ENCODE data around the gene PARP3.

PARP3 gene

DNA sequence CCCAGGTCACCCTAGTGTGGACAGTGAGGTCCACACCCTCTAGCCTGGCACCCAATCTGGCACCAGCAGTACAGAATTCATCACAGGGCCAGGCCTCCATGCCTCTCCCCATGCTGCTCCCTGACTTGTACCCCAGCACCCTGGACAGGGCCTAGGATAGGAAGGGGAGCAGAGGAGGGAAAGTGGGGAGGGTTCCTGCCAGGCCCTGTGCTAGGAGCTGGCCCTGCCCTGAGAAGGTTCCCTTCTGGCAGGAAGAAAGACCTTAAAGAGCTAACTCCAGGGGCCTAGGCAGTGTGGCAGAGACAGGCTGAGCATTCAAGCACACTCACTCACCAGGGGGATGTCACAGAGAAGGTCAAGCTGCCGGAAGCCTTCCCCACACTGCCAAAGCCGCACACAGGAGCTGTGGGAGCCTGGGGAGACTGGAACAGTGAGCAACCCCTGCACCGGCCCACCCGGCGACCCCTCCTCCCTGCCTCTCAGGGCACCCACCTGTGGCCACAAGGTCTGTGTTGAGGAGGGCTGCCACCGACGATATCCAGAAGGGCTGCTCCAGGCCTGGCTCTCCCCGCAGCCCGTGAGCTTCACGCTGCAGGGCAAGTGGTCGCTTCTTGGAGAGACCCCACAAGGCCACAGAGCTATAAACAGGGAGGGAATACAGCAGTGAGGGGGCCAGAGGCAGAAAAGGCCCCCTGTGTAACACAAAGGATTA lies 7.9 kb upstream of the PARP3 start:
- DNase-seq = no peak

DNA sequence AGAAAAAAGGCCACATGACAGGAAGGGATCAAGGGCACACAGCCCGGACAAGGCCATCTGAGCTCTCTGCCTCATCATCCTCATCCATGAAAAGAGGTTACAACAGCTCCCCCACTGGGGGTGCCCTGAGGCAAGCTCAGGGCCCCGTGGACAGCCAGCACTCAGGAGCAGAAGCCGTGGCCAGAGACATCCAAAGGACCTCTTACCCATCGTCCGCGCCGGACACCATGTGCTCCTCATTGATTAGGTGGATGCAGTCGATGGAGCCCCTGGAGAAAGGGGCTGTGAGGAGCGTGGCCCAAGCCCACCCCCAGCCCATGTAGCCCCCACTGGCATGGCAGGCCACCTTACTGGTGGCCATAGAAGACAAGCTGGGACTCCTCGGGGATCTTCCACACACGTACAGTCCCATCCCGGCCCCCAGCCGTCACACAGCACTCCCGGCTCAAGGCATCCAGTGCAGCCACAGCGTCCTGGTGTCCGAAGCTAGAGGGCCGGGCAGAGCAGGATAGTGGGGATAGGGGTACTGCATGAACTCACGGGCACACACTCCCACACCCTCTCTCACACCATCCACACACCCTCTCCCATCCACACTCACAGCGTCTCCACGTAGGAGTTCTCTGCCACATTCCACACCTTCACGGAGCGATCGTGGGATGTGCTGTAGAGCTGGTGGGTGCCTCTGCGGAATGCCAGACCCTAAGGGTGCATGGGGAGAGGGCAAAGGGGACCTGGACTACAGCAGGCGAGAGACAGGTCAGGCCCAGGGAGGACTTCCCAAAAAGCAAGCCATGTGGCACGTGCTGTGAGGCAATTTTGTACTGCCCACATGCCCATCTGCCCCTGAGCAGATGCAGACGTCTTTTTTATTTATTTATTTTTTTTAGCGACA lies 6.9 kb upstream of the PARP3 start:
- DNase-seq = no peak

DNA sequence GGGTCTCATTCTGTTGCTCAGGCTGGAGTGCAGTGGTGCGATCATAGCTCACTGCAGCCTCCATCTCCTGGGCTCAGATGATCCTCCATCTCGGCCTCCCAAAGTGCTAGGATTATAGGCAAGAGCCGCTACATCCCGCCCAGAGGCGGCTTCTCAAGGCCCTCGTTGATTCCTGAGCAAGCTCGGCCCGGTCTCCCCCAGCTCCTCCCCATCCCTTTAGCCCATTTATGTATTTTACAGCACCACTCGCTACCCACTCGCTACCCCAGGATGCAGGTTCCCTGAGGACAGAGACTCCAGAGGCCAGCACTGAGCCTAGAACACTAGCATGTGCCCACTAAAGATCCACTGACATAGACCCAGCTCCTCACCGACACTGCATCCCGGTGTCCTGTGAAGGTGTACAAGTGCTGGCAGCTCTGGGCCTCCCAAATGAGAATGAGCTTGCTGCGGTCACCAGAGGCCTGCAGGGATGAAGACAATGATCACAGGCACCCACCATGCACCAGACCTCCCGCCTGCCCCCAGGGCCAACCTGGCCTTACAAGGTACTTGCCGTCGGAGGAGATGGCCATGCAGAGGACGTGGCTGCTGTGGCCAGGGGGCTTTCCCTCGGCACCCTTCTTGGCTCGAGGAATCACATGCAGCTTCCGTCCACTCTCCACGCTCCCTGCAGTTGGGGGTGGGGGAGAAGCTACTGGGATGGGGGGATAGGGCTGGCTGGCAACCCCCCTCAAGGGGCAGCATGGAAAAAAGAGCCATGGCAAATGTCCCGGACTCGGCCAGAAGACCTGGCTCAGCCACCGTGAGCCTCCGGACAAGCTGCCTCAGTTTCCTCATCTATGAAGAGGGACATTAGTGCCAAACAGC lies 6.0 kb upstream of the PARP3 start:
- no peak for DNase-seq

DNA sequence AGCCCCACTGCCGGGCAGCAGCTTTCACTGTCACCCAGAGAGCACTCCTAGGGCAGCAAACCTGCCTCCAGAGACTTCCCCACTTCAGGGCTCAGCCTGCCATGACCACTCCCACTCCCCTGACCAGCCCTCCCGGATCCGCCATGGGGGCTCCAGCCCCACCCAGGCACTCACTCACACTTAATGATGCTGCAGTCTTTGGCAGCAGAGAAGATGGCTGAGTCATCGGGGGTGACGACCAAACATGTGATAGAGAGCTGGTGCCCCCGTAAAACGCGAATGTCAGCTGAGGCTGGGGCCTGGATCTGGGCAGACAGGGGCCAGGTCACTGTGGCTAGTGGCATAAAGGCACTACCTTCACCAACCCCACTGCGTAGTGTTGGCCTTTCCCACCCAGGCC lies 5.1 kb upstream of the PARP3 start:
- no peak for DNase-seq

GRCh38 chr3:51937611-51938450 lies 4.3 kb upstream of the PARP3 start:
- DNase-seq = no peak

- no peak for DNase-seq
These were observed 3.3 kb upstream of the PARP3 start for GRCh38 chr3:51938780-51939425.

- no peak for DNase-seq
These were observed 1.3 kb upstream of the PARP3 start for GRCh38 chr3:51940648-51941462.

DNA sequence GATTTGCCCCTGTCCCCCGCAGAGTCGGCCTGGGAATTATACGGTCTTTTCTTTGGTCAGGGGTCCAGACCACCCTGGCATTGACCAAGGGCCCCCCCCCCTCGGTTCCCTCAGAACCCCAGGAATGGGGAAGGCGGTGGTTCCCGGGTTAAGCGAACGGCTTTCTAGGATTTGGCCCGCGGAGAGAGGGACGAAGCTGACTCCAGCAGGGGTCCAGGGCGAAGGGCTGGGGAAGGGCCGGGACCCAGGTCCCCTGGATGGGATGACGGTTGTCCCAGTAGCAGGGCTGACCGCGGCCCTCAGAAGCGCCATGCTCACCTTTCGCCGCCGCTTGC lies 733 bp upstream of the PARP3 start:
- DNase-seq = no peak

GRCh38 chr3:51942603-51943450 lies 664 bp downstream of the PARP3 start:
- DNase-seq = peak; percentile 75

- DNase-seq = no peak
These were observed 1.6 kb downstream of the PARP3 start for GRCh38 chr3:51943451-51944391.

- DNase-seq = no peak
These were observed 2.4 kb downstream of the PARP3 start for GRCh38 chr3:51944451-51945021.

DNA sequence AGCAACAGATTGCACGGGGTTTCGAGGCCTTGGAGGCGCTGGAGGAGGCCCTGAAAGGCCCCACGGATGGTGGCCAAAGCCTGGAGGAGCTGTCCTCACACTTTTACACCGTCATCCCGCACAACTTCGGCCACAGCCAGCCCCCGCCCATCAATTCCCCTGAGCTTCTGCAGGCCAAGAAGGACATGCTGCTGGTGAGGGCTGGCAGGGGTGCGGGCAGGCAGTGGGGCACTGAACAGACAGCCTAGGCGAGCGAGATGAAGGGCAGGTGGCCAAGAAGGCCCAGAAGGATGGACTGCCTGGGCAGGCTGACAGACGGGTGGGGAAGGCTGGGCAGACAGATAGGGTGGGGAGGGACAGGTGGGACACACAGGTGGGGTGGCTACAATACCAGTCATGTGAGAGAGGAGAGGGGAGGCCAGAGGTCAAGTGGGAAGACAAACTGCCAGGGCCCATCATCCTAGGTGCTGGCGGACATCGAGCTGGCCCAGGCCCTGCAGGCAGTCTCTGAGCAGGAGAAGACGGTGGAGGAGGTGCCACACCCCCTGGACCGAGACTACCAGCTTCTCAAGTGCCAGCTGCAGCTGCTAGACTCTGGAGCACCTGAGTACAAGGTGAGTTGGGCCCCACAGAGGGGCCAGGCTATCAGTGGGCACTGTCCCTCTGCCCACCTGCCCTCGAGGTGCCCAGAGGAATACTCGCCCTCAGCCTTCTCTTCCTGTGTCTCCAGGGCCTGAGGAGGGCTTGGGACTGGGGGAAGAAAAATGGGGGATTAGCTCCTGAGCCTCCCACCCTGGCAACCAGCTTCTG lies 3.1 kb downstream of the PARP3 start:
- DNase-seq = no peak

DNA sequence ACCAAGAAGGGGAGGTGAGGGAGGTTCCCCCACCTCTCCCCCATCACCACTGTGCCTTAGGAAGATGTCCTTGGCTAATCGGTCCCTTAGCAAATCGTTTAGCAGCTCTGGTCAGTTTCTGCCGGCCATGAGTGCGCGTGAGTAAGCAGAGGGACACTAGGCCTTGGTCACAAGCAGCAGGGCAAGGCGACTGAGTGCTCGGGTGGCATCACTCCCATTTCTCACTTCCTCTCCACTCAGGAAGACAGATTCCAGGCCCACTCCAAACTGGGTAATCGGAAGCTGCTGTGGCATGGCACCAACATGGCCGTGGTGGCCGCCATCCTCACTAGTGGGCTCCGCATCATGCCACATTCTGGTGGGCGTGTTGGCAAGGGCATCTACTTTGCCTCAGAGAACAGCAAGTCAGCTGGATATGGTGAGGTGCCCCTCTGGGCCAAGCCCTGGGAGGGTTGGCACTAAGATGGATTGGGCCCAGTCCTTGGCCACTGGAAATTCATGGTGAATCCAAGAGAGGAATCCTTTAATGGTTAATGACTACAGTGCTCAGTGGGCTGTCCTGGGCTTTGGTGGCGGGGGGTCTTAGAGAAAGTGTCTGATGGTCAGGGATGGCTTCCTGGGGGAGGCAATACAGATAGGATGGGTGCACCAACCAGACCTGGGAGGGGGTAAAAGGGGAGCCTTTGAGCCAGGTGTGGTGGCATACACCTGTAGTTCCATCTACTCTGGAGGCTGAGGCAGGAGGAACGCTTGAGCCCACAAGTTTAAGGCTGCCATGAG lies 4.0 kb downstream of the PARP3 start:
- DNase-seq = no peak

- no peak for DNase-seq
These were observed 4.6 kb downstream of the PARP3 start for GRCh38 chr3:51946796-51947195.

- DNase-seq = no peak
These were observed 5.2 kb downstream of the PARP3 start for GRCh38 chr3:51947215-51947900.

- DNase-seq = no peak
These were observed 5.9 kb downstream of the PARP3 start for GRCh38 chr3:51948016-51948580.
